SK-N-SH (cell line): ENCODE results near the gene CDH4. TPM values are rescaled to one million over a fixed set of nuclear protein-coding genes. Genes with fewer than 3 reads are reported as not detected.

Source experiments
- CTCF ChIA-PET: fragments of 300-600, 350-600 bp; formaldehyde crosslinking; extraction: SDS; loops from one replicate; lab custom pipeline; 2021; lab: Yijun Ruan, JAX
- POLR2A ChIA-PET: fragments of 350-600 bp; sonication (Branson Sonifier 250); formaldehyde crosslinking; extraction: SDS; loops from one replicate; lab custom pipeline; 2020; ENCODE audit warnings: antibody characterized with exemption, inconsistent platforms; lab: Yijun Ruan, JAX
- DNase-seq: peaks from one replicate; pipeline ENCODE4 v3.0.0; 2012
- H2AFZ ChIP-seq: fragments of 200-600 bp; sonication (generic); 2 replicates; pipeline ENCODE4 v1.8.1; 2016; ENCODE audit warnings: antibody characterized with exemption, mild to moderate bottlenecking, low read depth
- H3F3A ChIP-seq: fragments of 200-600 bp; sonication (generic); replicated peaks from 2 replicates; pipeline ENCODE3; 2016; ENCODE audit warnings: antibody characterized with exemption, mild to moderate bottlenecking; ENCODE audit not compliant: insufficient read depth
- H3K27ac ChIP-seq, 2 experiments: fragments of 200-500 bp in 1 of 2; fragments of 200-600 bp in 1 of 2; sonication (Bioruptor generic) in 1 of 2; sonication (generic), shearing (Covaris generic) in 1 of 2; 2 replicates each; pipeline versions ENCODE4 v1.5.1 to v1.6.1; 2014 to 2016; ENCODE audit warnings: low read depth in 2 of 2, inconsistent platforms in 1 of 2, low read length in 1 of 2, mild to moderate bottlenecking in 1 of 2, mixed read lengths in 1 of 2
- H3K27me3 ChIP-seq: fragments of 200-600 bp; sonication (generic), shearing (Covaris generic); 2 replicates; pipeline ENCODE4 v1.6.1; 2016; ENCODE audit warnings: mixed run types; ENCODE audit not compliant: insufficient read depth
- H3K36me3 ChIP-seq, 2 experiments: fragments of 200-500 bp in 1 of 2; fragments of 200-600 bp in 1 of 2; sonication (Bioruptor generic) in 1 of 2; sonication (generic) in 1 of 2; replicated peaks in 1 of 2; 2 replicates each; pipeline versions ENCODE3 to v1.5.1; 2014 to 2016; ENCODE audit warnings: low read length in 1 of 2, mild to moderate bottlenecking in 1 of 2; ENCODE audit not compliant: insufficient read depth in 2 of 2, control insufficient read depth in 1 of 2
- H3K4me1 ChIP-seq, 2 experiments: fragments of 200-500 bp in 1 of 2; fragments of 200-600 bp in 1 of 2; sonication (Bioruptor generic) in 1 of 2; sonication (generic), shearing (Covaris generic) in 1 of 2; 2 replicates each; pipeline versions ENCODE4 v1.5.1 to v1.6.1; 2014 to 2016; ENCODE audit warnings: low read depth in 1 of 2, low read length in 1 of 2, mixed run types in 1 of 2; ENCODE audit not compliant: insufficient read depth in 2 of 2, control insufficient read depth in 1 of 2
- H3K4me2 ChIP-seq: fragments of 200-600 bp; sonication (generic), shearing (Covaris generic); 2 replicates; pipeline ENCODE4 v1.6.1; 2017; ENCODE audit warnings: mixed run types
- H3K4me3 ChIP-seq, 2 experiments: fragments of 200-500 bp in 1 of 2; fragments of 200-600 bp in 1 of 2; sonication (Bioruptor generic) in 1 of 2; sonication (generic), shearing (Covaris generic) in 1 of 2; 2 replicates each; pipeline versions ENCODE4 v1.5.1 to v1.8.1; 2014 to 2016; ENCODE audit warnings: low read depth in 2 of 2, inconsistent platforms in 1 of 2, low read length in 1 of 2, mild to moderate bottlenecking in 1 of 2, mixed read lengths in 1 of 2, moderate library complexity in 1 of 2
- H3K79me2 ChIP-seq: fragments of 200-600 bp; sonication (generic); 2 replicates; pipeline ENCODE4 v1.8.1; 2017; ENCODE audit warnings: mild to moderate bottlenecking; ENCODE audit not compliant: insufficient read depth
- H3K9ac ChIP-seq: fragments of 200-600 bp; sonication (generic); 2 replicates; pipeline ENCODE4 v1.6.1; 2017; ENCODE audit warnings: mixed run types
- H3K9me2 ChIP-seq: fragments of 200-600 bp; sonication (generic); 2 replicates; pipeline ENCODE4 v1.6.1; 2017; ENCODE audit warnings: mixed run types
- H3K9me3 ChIP-seq: fragments of 200-600 bp; sonication (generic); 2 replicates; pipeline ENCODE4 v1.6.1; 2017; ENCODE audit warnings: mixed run types, mild to moderate bottlenecking, moderate library complexity
- H4K20me1 ChIP-seq: fragments of 200-600 bp; sonication (generic); 2 replicates; pipeline ENCODE4 v1.6.1; 2017; ENCODE audit warnings: mild to moderate bottlenecking, mixed run types; ENCODE audit not compliant: insufficient read depth
- CHD2 ChIP-seq: fragments of 150-350 bp; IDR thresholded peaks from 2 replicates; pipeline ENCODE4 v1.6.1; 2018; ENCODE audit warnings: low read length; ENCODE audit not compliant: partially characterized antibody
- CTCF ChIP-seq: fragments of 200-600 bp; sonication (generic); IDR thresholded peaks from 2 replicates; pipeline ENCODE4 v1.6.1; 2017; ENCODE audit warnings: antibody characterized with exemption, mild to moderate bottlenecking, moderate library complexity
- ELF1 ChIP-seq: IDR thresholded peaks from 2 replicates; pipeline ENCODE4 v1.4.0; 2012
- EP300 ChIP-seq, 2 experiments: IDR thresholded peaks; 2 replicates each; pipeline versions ENCODE4 v1.4.0 to v1.6.1; 2012; ENCODE audit warnings: borderline replicate concordance in 1 of 2, low read depth in 1 of 2, low read length in 1 of 2
- FOSL2 ChIP-seq: IDR thresholded peaks from 2 replicates; pipeline ENCODE4 v1.4.0; 2012; ENCODE audit warnings: low read depth, mild to moderate bottlenecking, moderate library complexity, borderline replicate concordance
- FOXJ3 ChIP-seq: sonication (generic); formaldehyde crosslinking; IDR thresholded peaks from 2 replicates; pipeline ENCODE4 v1.5.1; 2020; ENCODE audit warnings: mild to moderate bottlenecking, missing genetic modification reagents
- GABPA ChIP-seq: IDR thresholded peaks from 2 replicates; pipeline ENCODE4 v1.4.0; 2012; ENCODE audit warnings: low read depth, mild to moderate bottlenecking
- GATA2 ChIP-seq: sonication (generic); formaldehyde crosslinking; IDR thresholded peaks from 2 replicates; pipeline ENCODE4 v1.5.0; 2020; ENCODE audit warnings: mild to moderate bottlenecking, missing genetic modification reagents
- IRF3 ChIP-seq: fragments of 150-350 bp; IDR thresholded peaks from 2 replicates; pipeline ENCODE4 v1.6.1; 2016; ENCODE audit warnings: mild to moderate bottlenecking, low read depth, low read length
- MAX ChIP-seq: IDR thresholded peaks from 2 replicates; pipeline ENCODE4 v1.4.0; 2012; ENCODE audit warnings: low read depth
- NFIC ChIP-seq: IDR thresholded peaks from 2 replicates; pipeline ENCODE4 v1.4.0; 2012; ENCODE audit warnings: borderline replicate concordance
- NRF1 ChIP-seq: IDR thresholded peaks from 2 replicates; pipeline ENCODE4 v1.6.1; 2012; ENCODE audit warnings: low read depth, mild to moderate bottlenecking, low read length
- PBX3 ChIP-seq: IDR thresholded peaks from 2 replicates; pipeline ENCODE4; 2012
- RCOR1 ChIP-seq: fragments of 150-350 bp; IDR thresholded peaks from 2 replicates; pipeline ENCODE4 v1.6.1; 2017; ENCODE audit warnings: antibody characterized with exemption, low read length
- RFX5 ChIP-seq: IDR thresholded peaks from 2 replicates; pipeline ENCODE4 v1.6.1; 2012; ENCODE audit warnings: mild to moderate bottlenecking, improper control_type of control experiment, low read length
- SIN3A ChIP-seq: IDR thresholded peaks from 2 replicates; pipeline ENCODE4 v1.6.1; 2012; ENCODE audit warnings: low read depth, mild to moderate bottlenecking, low read length, moderate library complexity, borderline replicate concordance
- TAF1 ChIP-seq: IDR thresholded peaks from 2 replicates; pipeline ENCODE4 v1.6.1; 2012; ENCODE audit warnings: low read depth, mild to moderate bottlenecking, low read length, moderate library complexity, borderline replicate concordance
- USF2 ChIP-seq: fragments of 150-350 bp; IDR thresholded peaks from 2 replicates; pipeline ENCODE4 v1.6.1; 2017; ENCODE audit warnings: antibody characterized with exemption, low read length, low read depth, borderline replicate concordance
- YY1 ChIP-seq: IDR thresholded peaks from 2 replicates; pipeline ENCODE4 v1.4.0; 2012; ENCODE audit warnings: low read depth, mild to moderate bottlenecking
- WGBS: methylation state at CpG from one replicate; pipeline ENCODE4 v1.1.6; 2017; ENCODE audit warnings: low lambda C conversion rate; 5-methylcytosine and 5-hydroxymethylcytosine counted together
- polyA plus RNA-seq, 3 experiments: library from polyadenylated mRNA; depleted of rRNA; stranded (reverse); fragments of >200 nt; gene quantifications; 2 replicates each; pipeline ENCODE4 v1.2.3, GENCODE V29; 2012

Gene CDH4
- polyA plus RNA-seq, 1 of the 3 experiments (the other 2 are of a cell fraction), result not detected

- H3K27ac ChIP-seq, result no peak overlapping the region
- H3K9me2 ChIP-seq, result no peaks in the 10 kb centered on the region
- no peak for DNase-seq
- TF ChIP-seq USF2 (no peak), ELF1 (no peak), NFIC (no peak), EP300 (IDR thresholded peaks at IDR 0.05; ENCODE audit: borderline replicate concordance in 1 of 2, low read depth in 1 of 2, low read length in 1 of 2) (no peak), FOXJ3 (no peak), MAX (no peak), IRF3 (no peak), NRF1 (no peak), GABPA (no peak), FOSL2 (no peak), RFX5 (no peak), CHD2 (no peak), RCOR1 (no peak), TAF1 (no peak), YY1 (no peak), SIN3A (no peak)
- H3K4me2 ChIP-seq, result no peak overlapping the region
- 56% methylated on average over 11 of the region's 12 CpGs for WGBS
- H3K36me3 ChIP-seq, result no peaks in the 10 kb centered on the region
- no peaks in the 10 kb centered on the region for H3K9me3 ChIP-seq
- no peaks in the 10 kb centered on the region for H3F3A ChIP-seq
- no peaks in the 10 kb centered on the region for H3K79me2 ChIP-seq
- no peak overlapping the region for H3K4me3 ChIP-seq
- H4K20me1 ChIP-seq, result no peaks in the 10 kb centered on the region
- H3K9ac ChIP-seq, result no peak overlapping the region
- no peaks in the 10 kb centered on the region for H3K27me3 ChIP-seq
- POLR2A ChIA-PET, result no interaction called here
- no peaks in the 10 kb centered on the region for H3K4me1 ChIP-seq
- no peak overlapping the region for H2AFZ ChIP-seq
- CTCF ChIA-PET, result no interaction called here
Observed at GRCh38 chr20:61354901-61355495, 102.9 kb downstream of the CDH4 start.

GRCh38 chr20:61355585-61355984 lies 103.5 kb downstream of the CDH4 start:
- H3K4me2 ChIP-seq, result no peak overlapping the region
- CTCF ChIA-PET, result no interaction called here
- TF ChIP-seq SIN3A (no peak), GATA2 (no peak), CTCF (no peak), GABPA (no peak), PBX3 (no peak)
- TF ChIP-seq, all 33 proteins: peak for 0
- Histone ChIP-seq H3K27ac (no peak overlapping the region), H3K9me3 (no peaks in the 10 kb centered on the region), H3K9me2 (no peaks in the 10 kb centered on the region), H3K27me3 (no peaks in the 10 kb centered on the region), H3K79me2 (no peaks in the 10 kb centered on the region), H3K36me3 (no peaks in the 10 kb centered on the region), H3K4me3 (no peak overlapping the region), H3K4me1 (no peaks in the 10 kb centered on the region), H3F3A (no peaks in the 10 kb centered on the region), H2AFZ (no peak overlapping the region), H4K20me1 (no peaks in the 10 kb centered on the region), H3K9ac (no peak overlapping the region)
- POLR2A ChIA-PET, result no interaction called here
- DNase-seq, result no peak
- 65% methylated on average over 5 of the region's 5 CpGs for WGBS
